GM12878 (cell line): Measurements from ENCODE around the gene ASAH2. TPM values are rescaled to one million over a fixed set of nuclear protein-coding genes. Genes with fewer than 3 reads are reported as not detected.

Experiments
- ATAC-seq: fragments of 200-7000 bp; cut with Tn5 transposase; 3 replicates; pipeline ENCODE4 v1.9.1; 2020; ENCODE audit warnings: mild to moderate bottlenecking, moderate library complexity
- BruUV-seq: library from RNA; stranded (reverse); fragments of 400-500 nt; replicated peaks from 2 replicates; lab custom pipeline; 2021; lab: Mats Ljungman, UMichigan
- CTCF ChIA-PET: fragments of 300-600 bp; sonication (Branson Sonifier 250); formaldehyde crosslinking; extraction: SDS; loops from one replicate; lab custom pipeline; 2021; ENCODE audit warnings: inconsistent platforms; lab: Yijun Ruan, JAX
- POLR2A ChIA-PET: fragments of 350-600 bp; formaldehyde crosslinking; extraction: SDS; loops from one replicate; lab custom pipeline; 2021; ENCODE audit warnings: inconsistent platforms; lab: Charles Lee
- RAD21 ChIA-PET: fragments of 300-600 bp; sonication (Branson Sonifier 250); formaldehyde crosslinking; loops from one replicate; lab custom pipeline; 2023; ENCODE audit warnings: antibody characterized with exemption; ENCODE audit not compliant: unreplicated experiment; lab: Charles Lee
- SMC1A ChIA-PET: fragments of 300-600 bp; sonication (Branson Sonifier 250); formaldehyde crosslinking; loops from one replicate; lab custom pipeline; 2023; ENCODE audit not compliant: unreplicated experiment, uncharacterized antibody; lab: Charles Lee
- DNase-seq: peaks from one replicate; pipeline ENCODE4 v3.0.0-alpha.2; 2011; ENCODE audit warnings: low read depth, low spot score
- FAIRE-seq: peaks from 3 replicates; lab custom pipeline; 2011; peaks lifted over from hg19 to GRCh38; lab: Jason Lieb, UNC
- H2AFZ ChIP-seq: 2 replicates; pipeline ENCODE4 v1.6.0; 2011; ENCODE audit warnings: low read depth, low read length, control low read depth; ENCODE audit not compliant: control insufficient read depth
- H3K27ac ChIP-seq: 2 replicates; pipeline ENCODE4 v1.5.1; 2011; ENCODE audit warnings: control low read depth; ENCODE audit not compliant: control insufficient read depth, insufficient read depth
- H3K27me3 ChIP-seq, 2 experiments: replicated peaks in 1 of 2; 2 replicates each; pipeline versions ENCODE4 v1.6.0 to v1.6.1; 2011; ENCODE audit warnings: low read length in 1 of 2; ENCODE audit not compliant: control insufficient read depth in 2 of 2, insufficient read depth in 2 of 2
- H3K36me3 ChIP-seq, 2 experiments: 2 replicates each; pipeline ENCODE4 v1.5.1; 2011; ENCODE audit warnings: low read length in 1 of 2; ENCODE audit not compliant: control insufficient read depth in 2 of 2, insufficient read depth in 2 of 2
- H3K4me1 ChIP-seq: 2 replicates; pipeline ENCODE4 v1.6.1; 2011; ENCODE audit warnings: mild to moderate bottlenecking, low read length, moderate library complexity, mixed read lengths; ENCODE audit not compliant: control insufficient read depth, insufficient read depth
- H3K4me2 ChIP-seq: 2 replicates; pipeline ENCODE4 v1.6.0; 2011; ENCODE audit warnings: control low read depth; ENCODE audit not compliant: control insufficient read depth, insufficient read depth
- H3K4me3 ChIP-seq: fragments of 200-600 bp; sonication (generic); 2 replicates; pipeline ENCODE4 v1.5.1; 2016
- H3K79me2 ChIP-seq: 2 replicates; pipeline ENCODE4 v1.6.0; 2011; ENCODE audit warnings: low read length; ENCODE audit not compliant: control insufficient read depth, insufficient read depth
- H3K9ac ChIP-seq: 2 replicates; pipeline ENCODE4 v1.8.0; 2011; ENCODE audit warnings: low read length, control low read depth, mixed read lengths; ENCODE audit not compliant: control insufficient read depth, insufficient read depth
- H3K9me3 ChIP-seq: replicated peaks from 3 replicates; pipeline ENCODE4 v1.5.1; 2011; ENCODE audit warnings: mild to moderate bottlenecking, low read length; ENCODE audit not compliant: control insufficient read depth, insufficient read depth
- H4K20me1 ChIP-seq: 2 replicates; pipeline ENCODE4 v1.6.0; 2011; ENCODE audit not compliant: control insufficient read depth, insufficient read depth
- EED ChIP-seq: sonication (generic); IDR thresholded peaks from 2 replicates; pipeline ENCODE4 v1.6.1; 2016; ENCODE audit warnings: antibody characterized with exemption, low read depth
- SMARCA5 ChIP-seq: fragments of 450-650 bp; IDR thresholded peaks from 2 replicates; pipeline ENCODE4 v1.6.1; 2017; ENCODE audit warnings: mild to moderate bottlenecking
- USF2 ChIP-seq: IDR thresholded peaks from 2 replicates; pipeline ENCODE4 v1.6.1; 2011; ENCODE audit warnings: low read depth, low read length, improper control_type of control experiment, borderline replicate concordance
- ZBTB40 ChIP-seq: fragments of 450-650 bp; IDR thresholded peaks from 2 replicates; pipeline ENCODE4 v1.6.1; 2016; ENCODE audit warnings: mild to moderate bottlenecking, moderate library complexity, borderline replicate concordance
- ZNF274 ChIP-seq: IDR thresholded peaks from one replicate; pipeline ENCODE4 v1.8.0; 2011; ENCODE audit not compliant: insufficient read length, insufficient read depth
- in situ Hi-C: fragments of 300-500 bp; cut with MboI; formaldehyde crosslinking; loops from 9 replicates; pipeline ENCODE4 v1.14.3; 2018; ENCODE audit warnings: mixed read lengths
- intact Hi-C: fragments of 100-400 bp; cut with micrococcal nuclease; formaldehyde crosslinking; loops from one replicate; pipeline ENCODE4 v1.14.2; 2022; ENCODE audit not compliant: unreplicated experiment
- polyA plus RNA-seq, 11 experiments: library from polyadenylated mRNA; depleted of rRNA in 4 of 11; unstranded in 6 of 11; stranded (reverse) in 5 of 11; fragments of >200 nt; fragmentation: Nextera tagmentation in 4 of 11; fragmentation: Illumina TruSeq in 1 of 11; extraction: Ambion mirVana in 4 of 11; extraction: Trizol in 1 of 11; gene quantifications; 1 replicate in 1 of 11; 2 replicates in 10 of 11; pipeline versions ENCODE4 v1.2.1 to v1.2.3, GENCODE V29; 2011 to 2016; ENCODE audit warnings: inconsistent platforms in 2 of 11, missing spikeins in 2 of 11, low read depth in 1 of 11
- total RNA-seq, 4 experiments: library from RNA; depleted of rRNA in 3 of 4; stranded (reverse); fragments of >200 nt in 3 of 4; fragmentation: Illumina TruSeq in 1 of 4; extraction: Trizol in 1 of 4; gene quantifications; 2 replicates each; pipeline versions ENCODE4 v1.2.1 to v1.2.3, GENCODE V29; 2013 to 2021

The ASAH2 gene
- total and polyA plus RNA-seq, 10 of the 15 experiments (the other 5 are each of a cell fraction or from before 2014, with no cell fraction given), result 0.23 to 2.3 (median 1.1) TPM

GRCh38 chr10:50232261-50232639 is 19.1 kb downstream of the ASAH2 start:
- intact Hi-C loops (no loop called here), in situ Hi-C loops (no loop called here)
- TF ChIP-seq SMARCA5 (no peak), EED (no peak), ZBTB40 (no peak), USF2 (no peak), ZNF274 (no peak)
- no peaks in the 10 kb centered on the region for H3K36me3 ChIP-seq
- H3K9me3 ChIP-seq, result no peaks in the 10 kb centered on the region
- H3K79me2 ChIP-seq, result no peaks in the 10 kb centered on the region
- H2AFZ ChIP-seq, result no peak overlapping the region
- FAIRE-seq (no peak), ATAC-seq (peak; percentile 46; the same call in 2 of the 3 replicates), DNase-seq (no peak)
- no peak overlapping the region for H3K4me2 ChIP-seq
- ChIA-PET SMC1A (interaction anchor here (0.9 to 4.2 kb wide), 3 partner anchors 14 to 43 kb away, joined by 4 to 28 read pairs (median 21); no protein-coding TSS in a partner anchor), RAD21 (interaction anchor here (1.0 to 1.5 kb wide), 2 partner anchors 28 to 29 kb away, joined by 4 to 6 read pairs; no protein-coding TSS in a partner anchor), CTCF (interaction anchor here (3.4 kb wide), 1 partner anchor 43 kb away, joined by 17 read pairs; no protein-coding TSS in a partner anchor), POLR2A (no interaction called here)
- no peak overlapping the region for H3K27ac ChIP-seq
- H4K20me1 ChIP-seq, result no peaks in the 10 kb centered on the region
- H3K4me1 ChIP-seq, result no peaks in the 10 kb centered on the region
- H3K9ac ChIP-seq, result no peak overlapping the region
- peaks cover 0 to 2% of the 10 kb centered on the region in 2 experiments; a peak in 2 of 4 replicates for H3K27me3 ChIP-seq
- no peak overlapping the region for H3K4me3 ChIP-seq
- BruUV-seq, result no TSS peak
